H1 (cell line): ENCODE data around the gene ADAMTS17. TPM values are rescaled to one million over a fixed set of nuclear protein-coding genes. Genes with fewer than 3 reads are reported as not detected.
A peak's percentile ranks its signal among the peaks of the same experiment; 100 is the strongest.

ENCODE experiments used
- CTCF ChIA-PET: fragments of 300-600 bp; sonication (Branson Sonifier 250); formaldehyde crosslinking; loops from one replicate; lab custom pipeline; 2021; ENCODE audit not compliant: partially characterized antibody; lab: Charles Lee
- POLR2A ChIA-PET: fragments of 300-600 bp; sonication (Branson Sonifier 250); formaldehyde crosslinking; loops from one replicate; lab custom pipeline; 2021; ENCODE audit warnings: inconsistent platforms; ENCODE audit not compliant: partially characterized antibody; lab: Charles Lee
- DNase-seq, 2 experiments: peaks; one replicate each; pipeline versions ENCODE4 v3.0.0 to v3.0.0-alpha.2; 2010 to 2022; ENCODE audit warnings: low spot score in 2 of 2, low read depth in 1 of 2, mixed read lengths in 1 of 2
- FAIRE-seq: peaks from 2 replicates; lab custom pipeline; 2011; peaks lifted over from hg19 to GRCh38; lab: Jason Lieb, UNC
- H2AFZ ChIP-seq: 2 replicates; pipeline ENCODE4 v1.8.1; 2012; ENCODE audit warnings: low read length, inconsistent platforms
- H2AK5ac ChIP-seq: 2 replicates; pipeline ENCODE4 v1.6.1; 2013; ENCODE audit warnings: low read depth, low read length
- H2BK120ac ChIP-seq: replicated peaks from 2 replicates; pipeline ENCODE3; 2013; ENCODE audit warnings: low read depth, low read length, inconsistent platforms
- H2BK12ac ChIP-seq: 2 replicates; pipeline ENCODE4 v1.6.1; 2013; ENCODE audit warnings: low read depth, low read length
- H2BK15ac ChIP-seq: 2 replicates; pipeline ENCODE4 v1.6.1; 2013; ENCODE audit warnings: low read length
- H2BK20ac ChIP-seq: 2 replicates; pipeline ENCODE4 v1.6.1; 2013; ENCODE audit warnings: low read length
- H2BK5ac ChIP-seq: 2 replicates; pipeline ENCODE4 v1.6.1; 2013; ENCODE audit warnings: low read depth, low read length
- H3K14ac ChIP-seq: 2 replicates; pipeline ENCODE4 v1.6.1; 2013; ENCODE audit warnings: inconsistent platforms; ENCODE audit not compliant: insufficient read length
- H3K18ac ChIP-seq: 2 replicates; pipeline ENCODE4 v1.6.1; 2013; ENCODE audit warnings: low read length; ENCODE audit errors: extremely low read depth
- H3K23ac ChIP-seq: 2 replicates; pipeline ENCODE4 v1.6.1; 2013; ENCODE audit warnings: inconsistent platforms; ENCODE audit not compliant: insufficient read length
- H3K23me2 ChIP-seq: 2 replicates; pipeline ENCODE4 v1.6.1; 2013; ENCODE audit warnings: low read depth, low read length
- H3K27ac ChIP-seq: 2 replicates; pipeline ENCODE4 v1.6.1; 2011; ENCODE audit warnings: low read depth, low read length, inconsistent platforms
- H3K27me3 ChIP-seq, 4 experiments: replicated peaks in 1 of 4; 1 replicate in 1 of 4; 2 replicates in 3 of 4; pipeline versions ENCODE4 v1.6.1 to v1.8.1; 2011 to 2013; ENCODE audit warnings: low read length in 3 of 4, mild to moderate bottlenecking in 3 of 4, inconsistent platforms in 2 of 4, mixed read lengths in 2 of 4, moderate library complexity in 1 of 4; ENCODE audit not compliant: control insufficient read depth in 3 of 4, insufficient read depth in 3 of 4; ENCODE audit errors: extremely low read depth in 1 of 4
- H3K36me3 ChIP-seq, 4 experiments: 2 replicates each; pipeline versions ENCODE4 v1.6.1 to v1.8.1; 2011 to 2013; ENCODE audit warnings: mild to moderate bottlenecking in 4 of 4, low read length in 3 of 4, moderate library complexity in 2 of 4, control low read depth in 1 of 4, inconsistent platforms in 1 of 4; ENCODE audit not compliant: insufficient read depth in 4 of 4, control insufficient read depth in 2 of 4
- H3K4ac ChIP-seq: replicated peaks from 2 replicates; pipeline ENCODE3; 2013; ENCODE audit warnings: low read length, low read depth, mixed read lengths, inconsistent platforms; ENCODE audit not compliant: insufficient read length
- H3K4me1 ChIP-seq, 4 experiments: replicated peaks in 1 of 4; 1 replicate in 1 of 4; 2 replicates in 3 of 4; pipeline versions ENCODE4 v1.6.1 to v1.8.1; 2011 to 2013; ENCODE audit warnings: low read length in 3 of 4, inconsistent platforms in 2 of 4, mixed read lengths in 1 of 4; ENCODE audit not compliant: insufficient read depth in 4 of 4, control insufficient read depth in 3 of 4
- H3K4me2 ChIP-seq, 2 experiments: 2 replicates each; pipeline versions ENCODE4 v1.6.1 to v1.8.1; 2011 to 2013; ENCODE audit warnings: low read depth in 2 of 2, low read length in 2 of 2, control low read depth in 1 of 2, inconsistent platforms in 1 of 2, mild to moderate bottlenecking in 1 of 2; ENCODE audit not compliant: insufficient read depth in 1 of 2
- H3K4me3 ChIP-seq, 4 experiments: fragments of 200-600, 300-600 bp in 1 of 4; sonication (generic), shearing (Covaris generic), sonication (Bioruptor Twin) in 1 of 4; 2 replicates each; pipeline versions ENCODE4 v1.5.1 to v1.8.1; 2011 to 2016; ENCODE audit warnings: low read length in 4 of 4, low read depth in 3 of 4, control low read depth in 2 of 4, inconsistent platforms in 2 of 4, mild to moderate bottlenecking in 2 of 4, mixed read lengths in 1 of 4, moderate library complexity in 1 of 4; ENCODE audit not compliant: insufficient read depth in 2 of 4; ENCODE audit errors: extremely low read depth in 1 of 4
- H3K56ac ChIP-seq: replicated peaks from 2 replicates; pipeline ENCODE3; 2013; ENCODE audit warnings: low read depth, mild to moderate bottlenecking, mixed read lengths, low read length, inconsistent platforms; ENCODE audit not compliant: insufficient read length
- H3K79me1 ChIP-seq: 2 replicates; pipeline ENCODE4 v1.6.1; 2013; ENCODE audit warnings: low read depth, low read length, control low read depth
- H3K79me2 ChIP-seq, 2 experiments: 2 replicates each; pipeline versions ENCODE4 v1.6.1 to v1.8.1; 2012 to 2013; ENCODE audit warnings: low read length in 2 of 2, mild to moderate bottlenecking in 2 of 2, inconsistent platforms in 1 of 2; ENCODE audit not compliant: insufficient read depth in 2 of 2, control insufficient read depth in 1 of 2
- H3K9ac ChIP-seq, 4 experiments: replicated peaks in 1 of 4; 1 replicate in 1 of 4; 2 replicates in 3 of 4; pipeline versions ENCODE4 v1.6.1 to v1.8.1; 2011 to 2013; ENCODE audit warnings: low read depth in 3 of 4, low read length in 3 of 4, control low read depth in 2 of 4, mild to moderate bottlenecking in 2 of 4, moderate library complexity in 2 of 4, inconsistent platforms in 1 of 4; ENCODE audit errors: extremely low read depth in 1 of 4
- H3K9me3 ChIP-seq, 2 experiments: 2 replicates each; pipeline versions ENCODE4 v1.6.1 to v1.8.1; 2012 to 2013; ENCODE audit warnings: mild to moderate bottlenecking in 2 of 2, moderate library complexity in 2 of 2, control low read depth in 1 of 2, inconsistent platforms in 1 of 2, low read depth in 1 of 2, low read length in 1 of 2, mixed read lengths in 1 of 2; ENCODE audit not compliant: insufficient read depth in 2 of 2
- H4K20me1 ChIP-seq, 2 experiments: replicated peaks in 1 of 2; 2 replicates each; pipeline versions ENCODE3 to v1.8.1; 2011 to 2013; ENCODE audit warnings: inconsistent platforms in 2 of 2, low read length in 2 of 2, mild to moderate bottlenecking in 1 of 2; ENCODE audit not compliant: insufficient read depth in 2 of 2, control insufficient read depth in 1 of 2
- H4K5ac ChIP-seq: 2 replicates; pipeline ENCODE4 v1.6.1; 2013; ENCODE audit warnings: low read length, low read depth, mixed read lengths, inconsistent platforms; ENCODE audit not compliant: insufficient read length
- H4K8ac ChIP-seq: 2 replicates; pipeline ENCODE4 v1.8.0; 2013; ENCODE audit warnings: mild to moderate bottlenecking, moderate library complexity, low read length, inconsistent platforms; ENCODE audit not compliant: insufficient read depth; ENCODE audit errors: extremely low read depth
- H4K91ac ChIP-seq: replicated peaks from 2 replicates; pipeline ENCODE3; 2013; ENCODE audit warnings: low read length, mixed read lengths, inconsistent platforms; ENCODE audit not compliant: insufficient read length
- CEBPB ChIP-seq: IDR thresholded peaks from 2 replicates; pipeline ENCODE4 v1.6.1; 2012; ENCODE audit warnings: low read depth, low read length
- JUND ChIP-seq: IDR thresholded peaks from 2 replicates; pipeline ENCODE4 v1.6.1; 2011; ENCODE audit warnings: mild to moderate bottlenecking, improper control_type of control experiment, low read length
- WGBS, 2 experiments: shearing (Covaris generic) in 1 of 2; methylation state at CpG; one replicate each; pipeline versions ENCODE4 v1.1.6 to v1.1.7; 2013 to 2015; ENCODE audit warnings: low lambda C conversion rate in 2 of 2, mixed read lengths in 2 of 2, inconsistent platforms in 1 of 2, low coverage in 1 of 2, missing lambda C conversion rate in 1 of 2; ENCODE audit not compliant: insufficient replicate concordance in 2 of 2, insufficient coverage in 1 of 2, insufficient read length in 1 of 2; ENCODE audit errors: extremely low coverage in 1 of 2, missing lambda C conversion rate in 1 of 2; 5-methylcytosine and 5-hydroxymethylcytosine counted together
- polyA plus RNA-seq, 7 experiments: library from polyadenylated mRNA; depleted of rRNA in 3 of 7; stranded (reverse) in 5 of 7; unstranded in 2 of 7; fragments of >200 nt in 5 of 7; fragments of 200-250 nt in 2 of 7; gene quantifications; 1 replicate in 5 of 7; 2 replicates in 1 of 7; 4 replicates in 1 of 7; pipeline versions ENCODE4 v1.2.1 to v1.2.3, GENCODE V29; 2011 to 2013; ENCODE audit warnings: missing spikeins in 2 of 7, mixed read lengths in 2 of 7
- total RNA-seq: library from RNA; stranded (reverse); fragmentation: NEBNext Ultra II Directional; extraction: Animal tissue kit (Norgen Biotek cat#: 25700); gene quantifications from 2 replicates; pipeline ENCODE4 v1.2.1, GENCODE V29; 2021
- TF ChIP-seq, protein P1 (sequence below): IDR thresholded peaks from 2 replicates; pipeline ENCODE4 v1.6.1; 2011; ENCODE audit warnings: low read depth, mild to moderate bottlenecking, low read length; ENCODE audit not compliant: insufficient read depth

Gene ADAMTS17
- total and polyA plus RNA-seq, 2 of the 8 experiments (the other 6 are each of a cell fraction or from before 2014, with no cell fraction given), result 0.51 to 1.7 TPM

DNA sequence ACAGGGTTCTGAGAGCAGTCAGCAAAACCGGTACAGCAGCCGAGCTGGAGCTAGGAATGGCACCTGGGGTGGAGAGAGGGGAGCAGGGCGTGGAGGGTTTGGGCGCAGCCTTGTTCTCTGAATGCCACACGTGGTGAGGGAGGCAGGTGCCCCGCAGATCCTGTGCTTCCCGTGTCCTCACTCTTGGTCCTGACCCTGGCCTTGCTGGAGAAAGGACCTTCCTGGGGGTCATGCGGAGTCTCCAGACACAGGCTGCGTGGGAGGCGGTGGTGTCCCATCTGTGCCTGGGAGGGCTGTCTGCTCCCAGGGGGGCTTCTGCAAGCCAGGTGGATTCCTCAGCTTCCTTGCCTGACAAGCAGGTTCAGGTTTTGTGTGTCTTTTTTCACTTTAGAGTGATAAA is 363.8 kb downstream of the ADAMTS17 start:
- no peak overlapping the region for H2BK120ac ChIP-seq
- H2AFZ ChIP-seq, result no peak overlapping the region
- H4K91ac ChIP-seq, result no peak overlapping the region
- DNase-seq (no peak), FAIRE-seq (no peak)
- no peak overlapping the region for H3K23ac ChIP-seq
- no peak overlapping the region for H3K14ac ChIP-seq
- no peak overlapping the region for H4K5ac ChIP-seq
- no peak overlapping the region for H3K9ac ChIP-seq
- H3K4me3 ChIP-seq, result no peak overlapping the region
- H3K4ac ChIP-seq, result no peak overlapping the region
- ChIA-PET POLR2A (no interaction called here), CTCF (interaction anchor here (0.6 to 1.9 kb wide), 11 partner anchors 17 to 368 kb away, joined by 3 to 9 read pairs (median 3); no protein-coding TSS in a partner anchor)
- H3K27me3 ChIP-seq, result no peaks in the 10 kb centered on the region
- no peaks in the 10 kb centered on the region for H3K23me2 ChIP-seq
- H3K27ac ChIP-seq, result no peak overlapping the region
- no peak overlapping the region for H2BK15ac ChIP-seq
- no peaks in the 10 kb centered on the region for H3K79me2 ChIP-seq
- H4K20me1 ChIP-seq, result no peaks in the 10 kb centered on the region
- no peak overlapping the region for H2AK5ac ChIP-seq
- 0 out of 2 replicates have a peak overlapping the region, but pooled peaks have one; percentile 23 for H2BK20ac ChIP-seq
- peaks cover 8 to 21% (median 16%) of the 10 kb centered on the region in 4 experiments for H3K4me1 ChIP-seq
- peak overlapping the region; percentile 71 for H3K18ac ChIP-seq
- H3K79me1 ChIP-seq, result no peaks in the 10 kb centered on the region
- no peak overlapping the region for H4K8ac ChIP-seq
- 82% methylated on average over 10 of the region's 10 CpGs; no CpG with 5 or more reads in 1 of the 2 experiments for WGBS, 2 experiments
- H3K4me2 ChIP-seq, result no peak overlapping the region
- H3K56ac ChIP-seq, result no peak overlapping the region
- H3K36me3 ChIP-seq, result no peaks in the 10 kb centered on the region
- H3K9me3 ChIP-seq, result no peaks in the 10 kb centered on the region
- H2BK12ac ChIP-seq, result peak overlapping the region; percentile 60
- TF ChIP-seq, protein P1, sequence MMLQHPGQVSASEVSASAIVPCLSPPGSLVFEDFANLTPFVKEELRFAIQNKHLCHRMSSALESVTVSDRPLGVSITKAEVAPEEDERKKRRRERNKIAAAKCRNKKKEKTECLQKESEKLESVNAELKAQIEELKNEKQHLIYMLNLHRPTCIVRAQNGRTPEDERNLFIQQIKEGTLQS, result no peak
- TF ChIP-seq CEBPB (no peak), JUND (no peak)
- TF ChIP-seq, all 59 proteins: peak for 0
- H2BK5ac ChIP-seq, result no peak overlapping the region
